ENCODE measurements around the gene LMNTD2.
"Not testable (repeated sequence)": the region's sequence is repeated elsewhere in the genome, so short reads cannot be mapped to it uniquely, and the experiment has no call there.

DNA sequence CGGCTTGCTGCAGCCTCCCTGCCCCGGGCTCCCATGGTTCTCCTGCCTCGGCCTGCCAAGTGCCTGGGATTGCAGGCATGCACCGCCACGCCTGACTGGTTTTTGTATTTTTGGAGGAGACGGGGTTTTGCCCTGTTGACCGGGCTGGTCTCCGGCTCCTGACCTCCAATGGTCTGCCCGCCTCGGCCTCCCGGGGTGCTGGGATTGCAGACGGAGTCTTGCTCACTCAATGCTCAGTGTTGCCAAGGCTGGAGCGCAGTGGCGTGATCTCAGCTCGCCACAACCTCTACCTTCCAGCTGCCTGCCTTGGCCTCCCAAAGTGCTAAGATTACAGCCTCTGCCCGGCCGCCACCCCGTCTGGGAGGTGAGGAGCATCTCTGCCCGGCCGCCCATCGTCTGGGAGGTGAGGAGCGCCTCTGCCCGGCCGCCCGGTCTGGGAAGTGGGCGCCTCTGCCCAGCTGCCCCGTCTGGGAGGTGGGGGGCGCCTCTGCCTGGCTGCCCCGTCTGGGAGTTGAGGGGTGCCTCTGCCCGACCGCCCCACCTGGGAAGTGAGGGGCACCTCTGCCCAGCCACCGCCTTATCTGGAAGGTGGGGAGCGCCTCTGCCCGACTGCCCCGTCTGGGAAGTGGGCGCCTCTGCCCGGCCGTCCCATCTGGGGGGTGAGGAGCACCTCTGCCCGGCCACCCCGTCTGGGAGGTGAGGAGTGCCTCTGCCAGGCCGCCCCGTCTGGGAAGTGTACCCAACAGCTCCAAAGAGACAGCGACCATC lies 43.4 kb downstream of the LMNTD2 start:
- TF ChIP-seq, protein P1, sequence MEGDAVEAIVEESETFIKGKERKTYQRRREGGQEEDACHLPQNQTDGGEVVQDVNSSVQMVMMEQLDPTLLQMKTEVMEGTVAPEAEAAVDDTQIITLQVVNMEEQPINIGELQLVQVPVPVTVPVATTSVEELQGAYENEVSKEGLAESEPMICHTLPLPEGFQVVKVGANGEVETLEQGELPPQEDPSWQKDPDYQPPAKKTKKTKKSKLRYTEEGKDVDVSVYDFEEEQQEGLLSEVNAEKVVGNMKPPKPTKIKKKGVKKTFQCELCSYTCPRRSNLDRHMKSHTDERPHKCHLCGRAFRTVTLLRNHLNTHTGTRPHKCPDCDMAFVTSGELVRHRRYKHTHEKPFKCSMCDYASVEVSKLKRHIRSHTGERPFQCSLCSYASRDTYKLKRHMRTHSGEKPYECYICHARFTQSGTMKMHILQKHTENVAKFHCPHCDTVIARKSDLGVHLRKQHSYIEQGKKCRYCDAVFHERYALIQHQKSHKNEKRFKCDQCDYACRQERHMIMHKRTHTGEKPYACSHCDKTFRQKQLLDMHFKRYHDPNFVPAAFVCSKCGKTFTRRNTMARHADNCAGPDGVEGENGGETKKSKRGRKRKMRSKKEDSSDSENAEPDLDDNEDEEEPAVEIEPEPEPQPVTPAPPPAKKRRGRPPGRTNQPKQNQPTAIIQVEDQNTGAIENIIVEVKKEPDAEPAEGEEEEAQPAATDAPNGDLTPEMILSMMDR (IDR thresholded peaks at IDR 0.05; ENCODE audit: insufficient read depth, low read length): not testable (repeated sequence)
- TF ChIP-seq, protein P2, sequence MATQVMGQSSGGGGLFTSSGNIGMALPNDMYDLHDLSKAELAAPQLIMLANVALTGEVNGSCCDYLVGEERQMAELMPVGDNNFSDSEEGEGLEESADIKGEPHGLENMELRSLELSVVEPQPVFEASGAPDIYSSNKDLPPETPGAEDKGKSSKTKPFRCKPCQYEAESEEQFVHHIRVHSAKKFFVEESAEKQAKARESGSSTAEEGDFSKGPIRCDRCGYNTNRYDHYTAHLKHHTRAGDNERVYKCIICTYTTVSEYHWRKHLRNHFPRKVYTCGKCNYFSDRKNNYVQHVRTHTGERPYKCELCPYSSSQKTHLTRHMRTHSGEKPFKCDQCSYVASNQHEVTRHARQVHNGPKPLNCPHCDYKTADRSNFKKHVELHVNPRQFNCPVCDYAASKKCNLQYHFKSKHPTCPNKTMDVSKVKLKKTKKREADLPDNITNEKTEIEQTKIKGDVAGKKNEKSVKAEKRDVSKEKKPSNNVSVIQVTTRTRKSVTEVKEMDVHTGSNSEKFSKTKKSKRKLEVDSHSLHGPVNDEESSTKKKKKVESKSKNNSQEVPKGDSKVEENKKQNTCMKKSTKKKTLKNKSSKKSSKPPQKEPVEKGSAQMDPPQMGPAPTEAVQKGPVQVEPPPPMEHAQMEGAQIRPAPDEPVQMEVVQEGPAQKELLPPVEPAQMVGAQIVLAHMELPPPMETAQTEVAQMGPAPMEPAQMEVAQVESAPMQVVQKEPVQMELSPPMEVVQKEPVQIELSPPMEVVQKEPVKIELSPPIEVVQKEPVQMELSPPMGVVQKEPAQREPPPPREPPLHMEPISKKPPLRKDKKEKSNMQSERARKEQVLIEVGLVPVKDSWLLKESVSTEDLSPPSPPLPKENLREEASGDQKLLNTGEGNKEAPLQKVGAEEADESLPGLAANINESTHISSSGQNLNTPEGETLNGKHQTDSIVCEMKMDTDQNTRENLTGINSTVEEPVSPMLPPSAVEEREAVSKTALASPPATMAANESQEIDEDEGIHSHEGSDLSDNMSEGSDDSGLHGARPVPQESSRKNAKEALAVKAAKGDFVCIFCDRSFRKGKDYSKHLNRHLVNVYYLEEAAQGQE (IDR thresholded peaks at IDR 0.05; ENCODE audit: insufficient replicate concordance, low read depth): not testable (repeated sequence)
- not testable (repeated sequence) for TF ChIP-seq POLR2AphosphoS5 (IDR thresholded peaks at IDR 0.05; ENCODE audit: low read depth)
